Activated CD4-positive, alpha-beta memory T cell treated with anti-CD3 and anti-CD28 coated beads, Interleukin-2, amount 10 ng/mL, durations not matched to agents 7 days and 5 days (primary cell): Measurements from ENCODE around the gene TCF7L2. TPM values are rescaled to one million over a fixed set of nuclear protein-coding genes. Genes with fewer than 3 reads are reported as not detected.

Source experiments
- CTCF ChIA-PET: fragments of 350-600 bp; sonication (Branson Sonifier 250); formaldehyde crosslinking; loops from one replicate; lab custom pipeline; 2021; ENCODE audit warnings: antibody characterized with exemption, inconsistent platforms; lab: Charles Lee
- POLR2A ChIA-PET: fragments of 350-600 bp; sonication (Branson Sonifier 250); formaldehyde crosslinking; loops from one replicate; lab custom pipeline; 2021; ENCODE audit warnings: antibody characterized with exemption; lab: Charles Lee
- DNase-seq: peaks from one replicate; pipeline ENCODE4 v3.0.0-alpha.2; 2020
- H3K27ac Mint-ChIP-seq: one replicate; pipeline ENCODE4 v1.8.0; 2021; ENCODE audit warnings: mild to moderate bottlenecking, mixed read lengths
- H3K27me3 Mint-ChIP-seq: one replicate; pipeline ENCODE4 v1.8.0; 2021; ENCODE audit warnings: mixed read lengths
- H3K36me3 Mint-ChIP-seq: one replicate; pipeline ENCODE4 v1.8.0; 2021; ENCODE audit warnings: low read depth, mixed read lengths
- H3K4me1 Mint-ChIP-seq: one replicate; pipeline ENCODE4 v1.8.0; 2021; ENCODE audit warnings: mixed read lengths
- H3K4me3 Mint-ChIP-seq: one replicate; pipeline ENCODE4 v1.8.0; 2021; ENCODE audit warnings: mild to moderate bottlenecking, mixed read lengths
- H3K9me3 Mint-ChIP-seq: one replicate; pipeline ENCODE4 v1.8.0; 2021; ENCODE audit warnings: mixed read lengths
- total RNA-seq, 2 experiments: library from RNA; stranded (reverse); gene quantifications; one replicate each; pipeline ENCODE4 v1.2.3, GENCODE V29; 2021

The TCF7L2 gene
- total RNA-seq, 2 experiments from 2014 or later, result 0.60 to 0.76 TPM

DNA sequence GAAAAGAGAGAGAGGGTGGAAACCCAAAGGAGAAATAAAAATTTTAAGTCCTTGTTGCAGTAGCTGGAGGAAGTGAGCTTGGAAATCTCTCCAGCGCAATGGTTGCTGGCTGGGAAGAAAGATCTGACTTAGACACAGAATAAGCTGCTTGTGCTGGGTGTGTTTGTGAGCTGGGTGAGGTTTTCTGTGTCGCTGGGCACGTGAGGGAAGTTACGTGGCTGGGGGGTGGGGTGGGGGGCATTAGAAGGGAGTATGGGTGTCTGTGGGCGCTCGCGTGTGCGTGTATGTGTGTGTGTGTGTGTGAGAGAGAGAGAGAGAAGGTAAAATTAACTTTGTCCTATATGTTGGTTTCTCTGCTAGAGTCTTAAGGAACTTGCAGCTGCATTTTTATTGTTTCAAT is 11.6 kb downstream of the TCF7L2 start:
- no peak overlapping the region for H3K27ac Mint-ChIP-seq
- POLR2A ChIA-PET, result no interaction called here
- H3K4me3 Mint-ChIP-seq, result no peak overlapping the region
- no peaks in the 10 kb centered on the region for H3K36me3 Mint-ChIP-seq
- CTCF ChIA-PET, result no interaction called here
- H3K4me1 Mint-ChIP-seq, result no peaks in the 10 kb centered on the region
- no peaks in the 10 kb centered on the region for H3K9me3 Mint-ChIP-seq
- peaks cover 66% of the 10 kb centered on the region for H3K27me3 Mint-ChIP-seq
- no peak for DNase-seq

DNA sequence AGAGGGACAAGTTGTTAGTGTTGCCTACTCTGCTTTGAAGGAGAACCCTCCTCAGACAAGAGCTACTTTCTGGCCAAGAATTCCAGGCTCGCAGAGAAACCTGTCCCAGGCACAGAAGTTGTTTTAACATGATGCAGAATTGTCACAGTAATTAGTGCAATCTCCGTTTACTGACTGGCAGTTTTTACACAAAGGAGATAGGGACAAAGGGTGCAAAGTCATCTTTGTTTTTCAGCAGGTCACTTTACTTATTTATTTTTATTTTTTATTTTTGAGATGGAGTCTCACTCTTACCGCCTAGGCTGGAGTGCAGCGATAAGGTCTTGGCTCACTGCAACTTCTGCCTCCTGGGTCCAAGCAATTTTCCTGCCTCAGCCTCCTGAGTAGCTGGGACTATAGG is 12.3 kb downstream of the TCF7L2 start:
- ChIA-PET CTCF (no interaction called here), POLR2A (no interaction called here)
- Mint-ChIP-seq H3K27me3 (peaks cover 68% of the 10 kb centered on the region), H3K36me3 (no peaks in the 10 kb centered on the region), H3K27ac (no peak overlapping the region), H3K4me3 (no peak overlapping the region), H3K4me1 (no peaks in the 10 kb centered on the region), H3K9me3 (no peaks in the 10 kb centered on the region)
- no peak for DNase-seq

DNA sequence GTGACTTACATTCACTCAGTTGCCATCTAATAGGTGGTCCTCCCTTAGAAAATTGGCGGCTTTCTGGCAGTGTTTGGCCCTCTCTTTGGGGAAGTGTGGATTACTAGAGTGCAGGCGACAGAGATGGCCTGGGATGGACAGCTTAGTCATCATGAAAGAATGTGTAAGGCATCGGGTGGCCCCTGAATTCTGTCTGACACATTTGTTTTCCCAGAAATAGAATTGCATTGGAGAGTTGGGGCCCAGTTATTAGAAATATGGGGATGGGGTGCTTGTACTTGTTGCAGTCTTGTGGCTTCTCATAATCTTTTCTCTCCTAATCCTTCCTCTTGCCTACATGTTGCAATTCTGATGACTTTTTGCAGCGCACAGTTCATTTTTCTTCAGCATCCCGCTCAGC is 13.8 kb downstream of the TCF7L2 start:
- DNase-seq, result no peak
- H3K4me1 Mint-ChIP-seq, result no peaks in the 10 kb centered on the region
- no peak overlapping the region for H3K4me3 Mint-ChIP-seq
- CTCF ChIA-PET, result no interaction called here
- peaks cover 55% of the 10 kb centered on the region for H3K27me3 Mint-ChIP-seq
- no peaks in the 10 kb centered on the region for H3K36me3 Mint-ChIP-seq
- POLR2A ChIA-PET, result no interaction called here
- H3K9me3 Mint-ChIP-seq, result no peaks in the 10 kb centered on the region
- no peak overlapping the region for H3K27ac Mint-ChIP-seq

DNA sequence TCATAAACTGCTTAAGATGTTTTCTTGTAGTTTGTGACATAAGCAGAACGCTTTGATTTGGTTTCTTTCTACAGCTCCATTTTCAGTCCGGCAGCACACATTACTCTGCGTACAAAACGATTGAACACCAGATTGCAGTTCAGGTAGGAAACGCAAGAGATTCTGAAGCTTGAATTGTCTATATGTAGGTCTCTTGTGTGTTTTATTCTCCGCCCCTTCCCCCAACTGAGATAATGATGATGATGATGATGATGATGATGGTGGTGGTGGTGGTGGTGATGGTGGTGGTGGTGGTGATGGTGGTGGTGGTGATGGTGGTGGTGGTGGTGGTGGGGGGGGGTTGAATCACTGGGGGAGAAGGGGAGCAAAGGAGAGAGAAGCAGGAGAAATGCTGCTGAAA is 14.4 kb downstream of the TCF7L2 start:
- Mint-ChIP-seq H3K9me3 (no peaks in the 10 kb centered on the region), H3K27ac (no peak overlapping the region), H3K27me3 (peaks cover 54% of the 10 kb centered on the region), H3K4me1 (no peaks in the 10 kb centered on the region), H3K4me3 (no peak overlapping the region), H3K36me3 (no peaks in the 10 kb centered on the region)
- DNase-seq, result no peak
- POLR2A ChIA-PET, result no interaction called here
- CTCF ChIA-PET, result no interaction called here

DNA sequence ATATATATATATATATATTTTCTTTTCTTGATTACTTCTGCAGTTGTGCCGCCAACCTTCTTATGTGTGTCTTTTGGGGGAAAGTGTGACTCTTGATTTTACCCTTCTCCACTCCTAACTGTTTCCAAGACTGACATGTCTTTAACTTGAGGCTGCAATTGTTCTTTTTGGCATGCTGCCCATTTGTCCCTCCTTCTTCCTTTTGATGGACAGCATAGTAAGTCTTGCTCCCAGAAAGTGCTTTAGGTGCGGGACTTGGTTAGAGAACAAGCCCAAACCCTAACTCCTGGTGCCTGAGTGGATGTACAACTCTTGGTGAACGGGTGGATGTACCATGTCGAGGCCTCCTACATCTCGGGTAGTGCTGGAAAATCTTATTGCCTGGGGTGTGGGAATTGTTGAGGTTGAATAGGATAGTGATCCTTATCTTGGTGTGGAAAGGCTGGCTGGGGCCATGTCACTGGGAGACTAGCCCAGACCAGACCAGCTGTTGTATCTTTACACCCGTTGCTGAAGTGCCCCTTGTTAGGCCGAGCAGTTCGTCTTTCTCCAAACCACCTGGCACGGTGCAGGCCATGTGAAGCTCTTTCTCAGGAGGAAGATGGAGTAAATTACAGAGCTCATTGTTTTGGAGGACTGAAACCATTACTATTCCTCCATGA is 16.3 kb downstream of the TCF7L2 start:
- no peaks in the 10 kb centered on the region for H3K36me3 Mint-ChIP-seq
- no peak overlapping the region for H3K4me3 Mint-ChIP-seq
- no peaks in the 10 kb centered on the region for H3K4me1 Mint-ChIP-seq
- POLR2A ChIA-PET, result no interaction called here
- CTCF ChIA-PET, result no interaction called here
- H3K27ac Mint-ChIP-seq, result no peak overlapping the region
- peaks cover 53% of the 10 kb centered on the region for H3K27me3 Mint-ChIP-seq
- no peaks in the 10 kb centered on the region for H3K9me3 Mint-ChIP-seq
- DNase-seq, result no peak

DNA sequence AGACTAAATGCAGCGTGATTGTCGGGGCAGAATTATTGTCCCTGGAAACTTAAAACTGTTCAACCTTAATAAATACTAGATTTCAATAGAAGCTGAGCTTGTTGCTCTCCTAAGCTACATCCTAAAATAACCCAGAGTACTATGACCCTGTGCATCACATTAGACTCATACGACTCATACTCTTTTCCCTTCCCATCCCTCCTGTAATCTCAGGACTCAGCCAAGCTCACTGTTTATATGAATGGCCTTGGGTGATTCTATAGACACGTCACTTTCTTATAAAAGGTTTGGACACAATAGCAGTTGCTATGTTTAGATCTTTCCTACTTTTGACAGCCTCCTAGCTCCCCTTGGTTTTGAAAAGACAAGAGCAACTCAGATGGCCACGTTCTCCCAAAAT is 17.2 kb downstream of the TCF7L2 start:
- DNase-seq, result no peak
- H3K27me3 Mint-ChIP-seq, result peaks cover 49% of the 10 kb centered on the region
- ChIA-PET POLR2A (no interaction called here), CTCF (no interaction called here)
- H3K4me1 Mint-ChIP-seq, result no peaks in the 10 kb centered on the region
- no peaks in the 10 kb centered on the region for H3K36me3 Mint-ChIP-seq
- H3K9me3 Mint-ChIP-seq, result no peaks in the 10 kb centered on the region
- H3K27ac Mint-ChIP-seq, result no peak overlapping the region
- H3K4me3 Mint-ChIP-seq, result no peak overlapping the region

DNA sequence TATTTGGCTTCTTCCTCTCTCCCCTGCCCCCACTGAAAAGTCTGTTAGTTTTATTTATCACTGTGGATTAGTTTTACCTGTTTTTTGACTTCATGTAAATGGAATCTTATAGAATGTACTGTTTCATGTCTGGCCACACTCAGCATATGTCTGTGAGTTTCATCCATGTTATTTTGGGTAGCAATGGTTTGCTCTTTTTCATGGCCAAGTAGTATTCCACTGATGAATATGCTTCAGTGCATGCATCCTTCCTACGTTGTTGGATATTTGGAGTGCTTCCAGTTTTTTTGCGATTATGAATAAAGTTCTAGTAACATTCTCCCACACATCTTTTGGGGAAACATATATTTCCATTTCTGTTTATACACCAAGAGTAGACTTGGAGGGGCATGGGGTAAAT is 19.1 kb downstream of the TCF7L2 start:
- H3K27me3 Mint-ChIP-seq, result peaks cover 41% of the 10 kb centered on the region
- no peak overlapping the region for H3K4me3 Mint-ChIP-seq
- H3K9me3 Mint-ChIP-seq, result no peaks in the 10 kb centered on the region
- H3K4me1 Mint-ChIP-seq, result no peaks in the 10 kb centered on the region
- H3K36me3 Mint-ChIP-seq, result no peaks in the 10 kb centered on the region
- no peak for DNase-seq
- ChIA-PET POLR2A (no interaction called here), CTCF (no interaction called here)
- H3K27ac Mint-ChIP-seq, result no peak overlapping the region

- no peak for DNase-seq
- no peaks in the 10 kb centered on the region for H3K36me3 Mint-ChIP-seq
- H3K27me3 Mint-ChIP-seq, result peaks cover 38% of the 10 kb centered on the region
- POLR2A ChIA-PET, result no interaction called here
- no peak overlapping the region for H3K27ac Mint-ChIP-seq
- CTCF ChIA-PET, result no interaction called here
- no peaks in the 10 kb centered on the region for H3K9me3 Mint-ChIP-seq
- no peaks in the 10 kb centered on the region for H3K4me1 Mint-ChIP-seq
- no peak overlapping the region for H3K4me3 Mint-ChIP-seq
These were observed 19.5 kb downstream of the TCF7L2 start for GRCh38 chr10:112969542-112969941.

- ChIA-PET CTCF (no interaction called here), POLR2A (no interaction called here)
- Mint-ChIP-seq H3K9me3 (no peaks in the 10 kb centered on the region), H3K36me3 (no peaks in the 10 kb centered on the region), H3K4me1 (no peaks in the 10 kb centered on the region), H3K4me3 (no peak overlapping the region), H3K27me3 (peaks cover 37% of the 10 kb centered on the region), H3K27ac (no peak overlapping the region)
- DNase-seq, result no peak
These were observed 20.0 kb downstream of the TCF7L2 start for GRCh38 chr10:112970021-112970420.

DNA sequence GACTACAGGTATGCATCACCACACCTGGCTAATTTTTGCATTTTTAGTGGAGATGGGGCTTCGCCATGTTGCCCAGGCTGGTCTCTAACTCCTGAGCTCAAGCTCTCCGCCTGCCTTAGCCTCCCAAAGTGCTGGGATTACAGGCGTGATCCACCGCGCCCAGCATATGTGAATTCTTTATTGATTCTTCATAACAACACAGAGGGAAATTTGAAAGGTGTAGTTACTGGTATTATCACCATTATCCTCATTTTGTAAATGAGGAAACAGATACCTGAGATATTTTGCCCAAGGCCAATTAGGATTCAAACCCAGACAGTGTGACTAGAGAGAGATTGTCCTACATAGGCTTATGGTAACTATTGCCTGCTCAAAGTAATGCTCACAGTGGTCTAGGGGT is 22.6 kb downstream of the TCF7L2 start:
- H3K36me3 Mint-ChIP-seq, result no peaks in the 10 kb centered on the region
- no peak overlapping the region for H3K4me3 Mint-ChIP-seq
- DNase-seq, result no peak
- ChIA-PET POLR2A (no interaction called here), CTCF (no interaction called here)
- no peak overlapping the region for H3K27ac Mint-ChIP-seq
- no peaks in the 10 kb centered on the region for H3K9me3 Mint-ChIP-seq
- peaks cover 47% of the 10 kb centered on the region for H3K27me3 Mint-ChIP-seq
- H3K4me1 Mint-ChIP-seq, result no peaks in the 10 kb centered on the region

GRCh38 chr10:112973046-112973445 is 23.0 kb downstream of the TCF7L2 start:
- DNase-seq, result no peak
- CTCF ChIA-PET, result no interaction called here
- no peak overlapping the region for H3K27ac Mint-ChIP-seq
- POLR2A ChIA-PET, result no interaction called here
- H3K27me3 Mint-ChIP-seq, result peaks cover 51% of the 10 kb centered on the region
- no peaks in the 10 kb centered on the region for H3K36me3 Mint-ChIP-seq
- H3K4me3 Mint-ChIP-seq, result no peak overlapping the region
- no peaks in the 10 kb centered on the region for H3K4me1 Mint-ChIP-seq
- no peaks in the 10 kb centered on the region for H3K9me3 Mint-ChIP-seq

DNA sequence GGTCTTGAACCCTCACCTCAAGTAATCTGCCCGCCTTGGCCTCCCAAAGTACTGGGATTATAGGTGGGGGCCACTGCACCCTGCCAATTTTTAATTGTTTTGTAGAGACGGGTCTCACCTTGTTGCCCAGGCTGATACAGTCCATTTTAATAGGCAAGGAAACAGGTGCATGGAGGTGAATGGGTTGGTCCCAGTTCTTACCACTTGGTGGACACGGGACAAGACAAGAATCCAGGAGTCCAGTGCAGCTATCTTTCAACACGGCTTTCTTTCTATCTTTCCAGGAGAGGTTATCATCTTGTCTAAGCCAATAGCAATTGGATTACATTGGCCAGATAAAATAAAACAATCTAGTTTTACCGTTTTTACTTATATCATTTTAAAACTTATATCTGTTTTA is 23.8 kb downstream of the TCF7L2 start:
- no peak overlapping the region for H3K27ac Mint-ChIP-seq

DNA sequence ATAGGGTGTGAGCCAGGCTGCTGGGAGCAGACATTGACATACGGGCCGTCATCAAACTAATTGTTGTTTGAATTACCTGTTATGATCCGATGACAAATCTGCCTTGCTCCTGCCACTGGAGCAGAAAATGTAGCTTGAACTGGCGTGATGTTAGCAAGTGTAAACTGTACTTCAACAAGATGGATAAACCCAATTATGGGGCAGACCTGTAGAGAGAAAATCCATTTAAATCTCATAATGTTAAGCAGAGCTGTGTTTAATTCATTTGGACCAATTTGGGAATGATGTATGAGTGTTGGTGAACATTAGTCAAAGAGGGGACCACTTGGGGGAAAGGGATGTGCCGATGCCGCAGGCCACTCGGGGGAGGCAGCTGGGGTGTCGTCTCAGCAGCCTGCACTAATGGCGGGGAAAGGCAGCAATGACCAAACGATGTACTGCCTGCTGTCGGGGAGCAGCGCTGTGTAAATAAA is 27.4 kb downstream of the TCF7L2 start:
- ChIA-PET POLR2A (no interaction called here), CTCF (interaction anchor here (0.9 kb wide), 1 partner anchor 13 kb away, joined by 3 read pairs; no protein-coding TSS in a partner anchor)
- no peak for DNase-seq
- Mint-ChIP-seq H3K4me3 (no peak overlapping the region), H3K9me3 (no peaks in the 10 kb centered on the region), H3K27ac (no peak overlapping the region), H3K4me1 (peaks cover 6% of the 10 kb centered on the region), H3K36me3 (no peaks in the 10 kb centered on the region), H3K27me3 (peaks cover 55% of the 10 kb centered on the region)

More for the DNA sequence above, 23.8 kb downstream of the TCF7L2 start:
- peaks cover 54% of the 10 kb centered on the region for H3K27me3 Mint-ChIP-seq
- H3K36me3 Mint-ChIP-seq, result no peaks in the 10 kb centered on the region
- H3K4me1 Mint-ChIP-seq, result no peaks in the 10 kb centered on the region
- no peaks in the 10 kb centered on the region for H3K9me3 Mint-ChIP-seq
- no peak overlapping the region for H3K4me3 Mint-ChIP-seq
- ChIA-PET POLR2A (no interaction called here), CTCF (no interaction called here)
- DNase-seq, result no peak

DNA sequence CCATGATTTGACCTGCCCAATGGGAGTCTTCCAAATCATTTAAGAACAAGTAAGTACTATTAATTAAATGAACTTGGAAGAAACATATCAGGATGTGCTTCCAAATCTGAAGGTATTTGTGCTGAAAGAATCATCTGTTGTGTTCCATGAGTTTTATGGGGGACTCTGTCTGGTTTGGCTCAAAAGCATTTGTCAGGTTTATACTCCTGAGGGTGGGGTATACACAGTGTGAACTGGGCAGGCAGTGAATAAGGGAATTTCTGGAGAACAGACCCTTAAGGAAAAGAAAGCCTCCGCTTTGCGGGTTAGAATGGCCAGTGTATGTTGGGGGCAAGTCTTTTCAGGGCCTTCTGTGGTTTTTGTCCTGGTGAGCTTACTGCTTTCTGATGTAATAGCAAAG is 29.9 kb downstream of the TCF7L2 start:
- DNase-seq, result no peak
- Mint-ChIP-seq H3K4me1 (peaks cover 6% of the 10 kb centered on the region), H3K27ac (no peak overlapping the region), H3K27me3 (peaks cover 66% of the 10 kb centered on the region), H3K4me3 (no peak overlapping the region), H3K36me3 (no peaks in the 10 kb centered on the region), H3K9me3 (no peaks in the 10 kb centered on the region)
- ChIA-PET CTCF (no interaction called here), POLR2A (no interaction called here)
